ENCODE data around the gene NOVA2.
A peak's percentile ranks its signal among the peaks of the same experiment; 100 is the strongest.
"Not testable (repeated sequence)": the region's sequence is repeated elsewhere in the genome, so short reads cannot be mapped to it uniquely, and the experiment has no call there.

The NOVA2 gene

DNA sequence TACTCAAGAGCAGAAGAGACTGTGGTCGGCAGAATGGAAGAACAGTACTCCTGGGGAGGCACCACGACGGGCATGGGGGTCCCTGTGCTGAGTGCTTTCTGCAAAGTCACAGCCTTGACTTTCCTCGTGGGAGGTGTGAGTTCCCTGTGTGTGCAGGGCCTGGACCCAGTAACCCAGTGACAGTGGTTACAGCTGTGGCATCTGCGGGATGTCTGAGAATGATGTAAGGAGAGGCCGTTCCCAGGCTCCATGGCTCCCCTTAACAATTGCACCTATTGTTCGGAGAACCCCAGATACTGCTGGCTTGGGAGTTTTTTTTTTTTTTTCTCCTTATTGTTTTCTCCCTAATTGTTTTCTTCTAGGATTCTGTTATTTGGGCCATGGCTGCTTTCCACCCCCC lies 54.0 kb downstream of the NOVA2 start:
- DNase-seq: no peak

- no peak for DNase-seq
Measured at GRCh38 chr19:45918721-45919120, 54.9 kb downstream of the NOVA2 start.

DNA sequence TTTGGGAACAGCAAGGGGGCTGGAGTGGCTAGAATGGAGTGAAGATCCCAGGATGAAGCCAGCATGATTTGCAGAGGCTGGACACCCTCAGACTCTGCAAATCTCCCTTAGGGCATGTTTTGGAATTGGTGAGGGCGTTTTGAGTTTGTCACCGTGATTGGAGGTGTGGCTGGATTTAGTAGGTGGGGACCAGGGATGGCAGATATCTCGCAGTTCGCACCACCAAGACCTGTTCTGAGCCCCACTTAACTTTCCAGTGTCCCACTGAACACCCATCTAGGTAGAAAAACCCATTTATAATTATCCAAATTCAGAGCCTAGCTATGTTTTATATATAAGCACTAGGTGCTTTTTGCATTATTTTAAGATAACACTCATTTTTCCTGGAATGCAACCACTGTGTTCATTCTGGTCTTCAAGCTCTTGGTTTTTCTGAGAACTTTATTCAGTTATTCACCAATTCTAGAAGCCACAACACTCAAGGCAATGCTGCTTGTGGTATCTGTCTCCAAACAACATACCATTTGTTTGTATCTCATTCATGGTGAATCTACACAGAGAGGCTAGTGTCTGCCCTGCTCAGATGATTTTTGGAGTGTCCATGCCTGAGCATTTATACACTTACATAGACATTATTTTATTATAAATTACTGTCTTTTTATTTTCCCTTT lies 56.1 kb downstream of the NOVA2 start:
- no peak for DNase-seq

GRCh38 chr19:45913874-45914830 lies 59.5 kb downstream of the NOVA2 start, which contains the start of gene NANOS2:
NANOS2 (minus strand) TSS chr19:45914778; CDS start chr19:45914693, 85 bp downstream.
- DNase-seq: no peak

GRCh38 chr19:45911291-45911690 lies 62.4 kb downstream of the NOVA2 start:
- no peak for DNase-seq

DNA sequence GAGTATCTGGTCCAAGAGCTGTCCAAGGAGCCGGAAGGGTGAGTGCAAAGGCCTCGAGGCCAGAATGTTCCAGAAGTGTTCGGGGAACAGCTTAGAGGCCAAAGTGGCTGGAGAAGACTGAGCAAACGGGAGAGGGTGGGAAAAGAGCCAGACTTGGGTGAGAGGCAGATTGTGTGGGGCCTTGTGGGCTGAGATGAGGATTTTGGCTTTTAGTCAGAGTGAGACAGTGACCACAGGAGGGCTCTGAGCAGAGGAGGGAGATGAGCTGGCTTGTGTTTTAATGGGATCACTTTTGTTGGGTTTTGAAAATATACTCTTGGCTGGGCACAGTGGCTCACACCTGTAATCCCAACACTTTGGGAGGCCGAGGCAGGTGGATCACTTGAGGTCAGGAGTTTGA lies 64.7 kb downstream of the NOVA2 start:
- DNase-seq: no peak

- no peak for DNase-seq
Measured at GRCh38 chr19:45906221-45906620, 67.4 kb downstream of the NOVA2 start.

DNA sequence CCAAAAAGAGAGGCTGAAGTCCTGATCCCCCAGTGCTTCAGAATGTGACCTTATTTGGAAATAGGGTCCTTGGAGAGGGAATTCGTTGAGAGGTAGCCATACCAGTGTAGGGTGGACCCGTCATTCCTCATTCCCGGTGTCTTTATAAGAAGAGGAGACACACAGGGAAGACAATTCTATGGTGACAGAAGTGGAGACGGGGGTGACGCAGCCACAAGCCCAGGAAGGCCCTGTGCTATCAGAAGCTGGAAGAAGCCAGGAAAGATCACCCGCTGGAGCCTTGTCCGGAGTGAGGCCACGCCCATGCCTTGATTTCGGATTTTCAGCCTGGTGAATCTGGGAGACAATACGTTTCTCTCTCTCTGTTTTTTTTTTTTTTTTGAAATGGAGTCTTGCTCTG lies 68.7 kb downstream of the NOVA2 start:
- no peak for DNase-seq

- DNase-seq: peak; percentile 100
Measured at GRCh38 chr19:45902651-45903625, 70.7 kb downstream of the NOVA2 start.

DNA sequence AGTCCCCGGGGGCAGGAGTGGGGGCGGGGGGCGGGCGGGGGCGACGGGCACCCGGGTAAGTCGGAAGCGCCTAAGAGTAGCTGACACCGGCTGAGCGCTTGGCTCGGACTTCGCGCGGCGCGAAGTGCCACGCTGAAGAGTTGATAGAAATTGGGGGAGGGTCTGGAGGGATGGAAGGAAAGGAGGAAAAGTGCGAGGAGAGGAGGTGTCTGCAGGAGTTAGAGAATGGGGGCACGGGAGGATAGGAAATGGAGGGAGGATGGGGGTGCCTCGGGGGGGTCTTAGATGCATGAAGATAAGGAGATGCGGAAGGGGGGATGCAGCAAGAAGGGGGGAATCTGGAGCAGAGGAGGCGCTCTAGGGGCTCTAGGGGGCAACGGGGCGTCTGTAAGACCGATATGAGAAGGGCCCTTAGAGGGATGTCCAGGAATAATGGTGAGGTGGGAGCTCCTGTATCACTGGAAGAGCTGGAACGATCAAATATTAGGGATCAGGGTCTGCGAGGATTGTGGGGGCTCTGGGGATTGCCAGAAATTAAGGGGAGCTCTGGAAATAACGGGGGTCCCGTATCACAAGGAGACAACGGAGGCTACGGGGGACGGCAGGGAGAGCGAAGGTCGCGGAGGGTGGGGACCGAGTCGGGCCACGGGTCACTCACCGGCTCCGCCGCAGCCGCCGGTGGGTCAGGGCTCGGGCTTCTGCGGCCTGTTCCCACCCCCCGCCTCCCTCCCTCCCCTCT lies 71.6 kb downstream of the NOVA2 start, which contains the start of gene MYPOP:
TSS of gene MYPOP (minus strand) at position 702 of the 739 bp plus-strand sequence. CDS start 840 bp downstream, outside the sequence.
- no peak for DNase-seq

DNA sequence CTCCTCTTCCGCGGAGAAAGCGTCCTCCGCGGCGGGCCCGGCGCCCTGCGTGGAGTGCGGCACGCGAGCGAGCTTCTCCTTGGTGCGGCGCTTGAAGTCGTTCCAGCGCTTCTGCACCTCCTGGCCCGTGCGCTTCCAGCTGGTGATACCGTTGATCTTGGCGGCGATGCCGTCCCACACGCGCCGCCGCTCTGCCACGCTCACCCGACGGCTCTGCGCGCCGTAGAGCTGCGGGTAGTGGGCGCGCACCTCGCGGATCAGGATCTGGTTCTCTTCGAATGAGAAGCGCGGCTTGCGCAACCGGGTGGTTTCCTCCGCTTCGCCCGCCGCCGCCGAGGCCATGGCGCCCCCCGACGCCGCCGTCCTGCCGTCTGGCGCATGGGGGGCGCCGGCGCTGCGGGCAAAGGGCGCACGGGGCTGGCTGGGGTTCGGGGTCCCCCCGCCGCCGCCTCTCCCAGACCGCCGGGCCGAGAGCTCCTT lies 72.2 kb downstream of the NOVA2 start:
- peak; percentile 25 for DNase-seq

DNA sequence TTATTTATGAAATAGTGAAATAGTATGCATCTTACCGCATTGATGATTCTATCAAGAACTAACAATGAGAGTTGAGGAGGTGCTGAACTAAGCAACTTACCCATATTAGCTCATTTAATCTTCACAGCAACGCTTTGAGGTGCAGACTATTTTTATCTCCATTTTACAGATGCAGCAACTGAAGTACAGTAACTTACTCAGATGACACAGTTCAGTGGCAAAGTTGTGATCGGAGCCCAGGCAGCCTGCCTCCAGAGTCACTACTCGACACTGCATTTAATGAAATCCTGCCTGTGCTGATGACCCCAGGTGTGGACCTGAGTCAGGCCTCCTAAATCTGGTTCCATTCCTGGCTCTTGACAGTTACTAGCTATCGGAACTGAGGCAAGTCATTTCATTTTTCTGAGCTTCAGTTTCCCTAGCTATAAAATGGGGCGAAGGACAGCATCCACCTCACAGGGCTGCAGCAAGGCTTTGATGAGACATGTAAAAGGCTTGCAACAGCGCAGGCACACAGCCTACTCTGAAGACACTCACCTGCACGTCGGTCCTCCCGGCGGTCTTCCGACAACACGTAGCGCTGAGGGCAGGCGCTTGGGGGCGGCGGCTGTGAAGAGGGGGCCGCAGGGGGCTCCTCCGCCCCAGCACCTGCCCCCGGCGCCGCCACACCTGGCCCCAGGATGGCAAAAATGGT lies 72.8 kb downstream of the NOVA2 start:
- no peak for DNase-seq

GRCh38 chr19:45899919-45900589 lies 73.6 kb downstream of the NOVA2 start:
- DNase-seq: no peak

GRCh38 chr19:45899253-45899652 lies 74.4 kb downstream of the NOVA2 start:
- DNase-seq: no peak

- DNase-seq: no peak
Measured at GRCh38 chr19:45897261-45897812, 76.3 kb downstream of the NOVA2 start.

DNA sequence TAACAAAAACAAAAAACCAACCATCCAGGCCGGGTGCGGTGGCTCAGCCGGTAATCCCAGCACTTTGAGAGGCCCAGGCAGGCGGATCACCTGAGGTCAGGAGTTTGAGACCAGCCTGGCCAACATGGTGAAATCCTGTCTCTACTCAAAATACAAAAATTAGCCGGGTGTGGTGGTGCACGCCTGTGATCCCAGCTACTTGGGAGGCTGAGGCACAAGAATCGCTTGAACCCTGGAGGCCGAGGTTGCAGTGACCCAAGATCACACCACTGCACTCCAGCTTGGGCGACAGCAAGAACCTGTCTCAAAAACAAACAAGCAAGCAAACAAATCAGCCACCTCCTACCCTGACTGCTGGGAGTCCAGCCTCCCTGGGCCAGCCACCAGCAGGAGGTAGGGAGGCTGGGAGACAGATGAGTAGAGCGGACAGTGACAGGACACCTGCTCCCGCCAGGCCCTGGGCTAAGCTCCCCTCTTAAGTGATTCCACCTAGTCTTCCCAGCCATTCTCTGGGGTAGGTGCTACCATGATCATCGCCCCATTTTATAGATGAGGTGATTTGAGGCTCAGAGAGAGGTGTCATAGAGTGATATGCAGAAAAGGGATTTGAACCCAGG lies 77.6 kb downstream of the NOVA2 start:
- DNase-seq: not testable (repeated sequence)

GRCh38 chr19:45895519-45895972 lies 78.1 kb downstream of the NOVA2 start:
- DNase-seq: no peak

DNA sequence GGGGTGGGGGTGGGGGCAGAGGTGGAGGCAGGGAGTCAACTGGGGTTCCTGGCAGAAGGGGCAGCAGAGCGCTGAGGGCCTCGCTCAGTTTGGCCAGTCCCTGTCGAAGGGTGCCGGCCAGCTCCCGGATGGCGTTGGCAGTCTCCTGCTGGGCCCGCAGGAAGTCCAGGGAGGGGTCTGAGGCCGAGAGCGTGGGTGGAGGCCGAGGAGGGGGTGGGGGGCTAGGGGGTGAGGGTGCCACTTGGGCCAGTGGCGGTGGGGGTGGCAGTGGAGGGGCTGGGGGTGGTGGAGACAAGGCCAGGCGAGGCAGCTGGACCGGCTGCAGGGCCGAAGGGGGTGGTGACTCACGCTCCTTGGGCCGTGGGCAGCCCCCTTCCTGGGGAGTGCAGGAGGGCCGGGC lies 82.8 kb downstream of the NOVA2 start:
- DNase-seq: no peak

GRCh38 chr19:45889210-45889885 lies 84.3 kb downstream of the NOVA2 start:
- DNase-seq: no peak

All from stimulated activated CD4-positive, alpha-beta T cell treated with anti-CD3 and anti-CD28 coated beads, Interleukin-12 subunit alpha, Interleukin-12 subunit beta, amount 100 ng/mL, for 4 hours (primary cell).